Testis (tissue), 2 donors: Measurements from ENCODE around the gene TGFBR3.

Experiments used
- CTCF ChIP-seq, 3 experiments: fragments of 450-650 bp in 2 of 3; fragments of 200-600 bp in 1 of 3; sonication (generic) in 1 of 3; IDR thresholded peaks; one replicate each; pipeline ENCODE4 v1.5.1; 2016 to 2019; ENCODE audit warnings: antibody characterized with exemption in 3 of 3, mild to moderate bottlenecking in 2 of 3, moderate library complexity in 1 of 3
- POLR2A ChIP-seq: fragments of 450-650 bp; IDR thresholded peaks from one replicate; pipeline ENCODE4 v1.6.1; 2017; ENCODE audit warnings: antibody characterized with exemption, mild to moderate bottlenecking, moderate library complexity

GRCh38 chr1:91787919-91788318 lies 98.0 kb downstream of the TGFBR3 start:
- no peak for TF ChIP-seq POLR2A
- TF ChIP-seq CTCF (IDR thresholded peaks at IDR 0.05): no peak
